HEK293T (cell line): ENCODE results near the gene IL10RA.

Experiments used
- ARNT ChIP-seq: fragments of 450-650 bp; IDR thresholded peaks from 2 replicates; pipeline ENCODE4 v1.6.1; 2017; ENCODE audit warnings: mild to moderate bottlenecking
- BHLHE40 ChIP-seq: fragments of 450-650 bp; IDR thresholded peaks from 2 replicates; pipeline ENCODE4 v1.6.1; 2016; ENCODE audit warnings: mild to moderate bottlenecking, moderate library complexity, borderline replicate concordance
- CTBP1 ChIP-seq: fragments of 450-650 bp; IDR thresholded peaks from 2 replicates; pipeline ENCODE4 v1.6.1; 2016; ENCODE audit warnings: borderline replicate concordance
- ELF4 ChIP-seq: fragments of 450-650 bp; IDR thresholded peaks from 2 replicates; pipeline ENCODE4 v1.6.1; 2017; ENCODE audit warnings: antibody characterized with exemption
- FOXA1 ChIP-seq: fragments of 450-650 bp; IDR thresholded peaks from 2 replicates; pipeline ENCODE4 v1.6.1; 2016; ENCODE audit warnings: mild to moderate bottlenecking
- FOXK2 ChIP-seq: fragments of 450-650 bp; IDR thresholded peaks from 2 replicates; pipeline ENCODE4 v1.6.1; 2016; ENCODE audit warnings: mild to moderate bottlenecking
- FOXM1 ChIP-seq: fragments of 450-650 bp; IDR thresholded peaks from 2 replicates; pipeline ENCODE4 v1.6.1; 2017; ENCODE audit warnings: mild to moderate bottlenecking, borderline replicate concordance
- HDGF ChIP-seq: fragments of 450-650 bp; IDR thresholded peaks from 2 replicates; pipeline ENCODE4 v1.6.1; 2017; ENCODE audit warnings: antibody characterized with exemption, borderline replicate concordance
- NFRKB ChIP-seq: fragments of 450-650 bp; IDR thresholded peaks from 2 replicates; pipeline ENCODE4 v1.6.1; 2016; ENCODE audit warnings: mild to moderate bottlenecking, moderate library complexity
- SP1 ChIP-seq: fragments of 450-650 bp; IDR thresholded peaks from 2 replicates; pipeline ENCODE4 v1.6.1; 2017
- SUZ12 ChIP-seq: fragments of 450-650 bp; IDR thresholded peaks from 2 replicates; pipeline ENCODE4 v1.6.1; 2016; ENCODE audit warnings: mild to moderate bottlenecking
- TARDBP ChIP-seq: fragments of 450-650 bp; IDR thresholded peaks from 2 replicates; pipeline ENCODE4 v1.6.1; 2016
- ZNF384 ChIP-seq: fragments of 450-650 bp; IDR thresholded peaks from 2 replicates; pipeline ENCODE4 v1.6.1; 2016

GRCh38 chr11:118048472-118049370 is 62.5 kb downstream of the IL10RA start:
- TF ChIP-seq FOXA1 (no peak), CTBP1 (no peak), SP1 (no peak), FOXM1 (no peak), ZNF384 (no peak), FOXK2 (no peak), TARDBP (no peak), BHLHE40 (no peak), SUZ12 (no peak), HDGF (no peak), NFRKB (no peak), ELF4 (no peak), ARNT (no peak)
